Loucy (cell line): ENCODE results near the gene RRM1.

Experiments used
- CTCF ChIP-seq: fragments of 200-600 bp; sonication (generic); conservative IDR thresholded peaks from 2 replicates; pipeline ENCODE4 v1.5.1; 2014; ENCODE audit warnings: mild to moderate bottlenecking, antibody characterized with exemption, low read length
- EZH2phosphoT487 ChIP-seq: fragments of 200-600 bp; IDR thresholded peaks from 2 replicates; pipeline ENCODE4 v1.6.1; 2018; ENCODE audit warnings: antibody characterized with exemption, mild to moderate bottlenecking, moderate library complexity, borderline replicate concordance

GRCh38 chr11:4184163-4184916, 89.7 kb downstream of the RRM1 start:
- no peak for TF ChIP-seq CTCF
- no peak for TF ChIP-seq EZH2phosphoT487
